Ovary (tissue), 9 donors: ENCODE results near the gene PPIL6. TPM values are rescaled to one million over a fixed set of nuclear protein-coding genes. Genes with fewer than 3 reads are reported as not detected.

Source experiments
- DNase-seq, 5 donors: peaks; one replicate each; pipeline ENCODE4 v3.0.0-alpha.2; 2019 to 2020
- H3K27ac ChIP-seq, 2 donors: fragments of 200-600 bp; one replicate each; pipeline versions ENCODE4 v1.5.1 to v1.8.0; 2019 to 2022
- H3K27me3 ChIP-seq: fragments of 200-600 bp; one replicate; pipeline ENCODE4 v1.8.0; 2022
- H3K36me3 ChIP-seq: fragments of 200-600 bp; sonication (generic); one replicate; pipeline ENCODE4 v1.5.1; 2019
- H3K4me1 ChIP-seq: one replicate; pipeline ENCODE4 v1.8.1; 2013; ENCODE audit warnings: mild to moderate bottlenecking, moderate library complexity; ENCODE audit not compliant: insufficient read depth
- H3K4me3 ChIP-seq: fragments of 200-600 bp; sonication (generic); one replicate; pipeline ENCODE4 v1.5.1; 2017
- H3K9me3 ChIP-seq, 2 donors: fragments of 200-600 bp in 1 of 2; sonication (generic) in 1 of 2; one replicate each; pipeline versions ENCODE4 v1.5.1 to v1.8.1; 2013 to 2019; ENCODE audit warnings: mild to moderate bottlenecking in 1 of 2, moderate library complexity in 1 of 2
- CTCF ChIP-seq, 3 donors: fragments of 450-650 bp in 2 of 3; fragments of 200-600 bp in 1 of 3; IDR thresholded peaks; one replicate each; pipeline versions ENCODE4 v1.5.1 to v1.8.0; 2016 to 2022; ENCODE audit warnings: antibody characterized with exemption in 3 of 3, mild to moderate bottlenecking in 1 of 3
- EP300 ChIP-seq: sonication (generic); formaldehyde crosslinking; IDR thresholded peaks from one replicate; pipeline ENCODE4 v1.6.1; 2017; ENCODE audit warnings: antibody characterized with exemption
- POLR2A ChIP-seq: fragments of 450-650 bp; IDR thresholded peaks from one replicate; pipeline ENCODE4 v1.6.1; 2017; ENCODE audit warnings: antibody characterized with exemption, mild to moderate bottlenecking, moderate library complexity
- WGBS, 3 donors: extraction: QIAGEN DNeasy Blood & Tissue Kit in 1 of 3; methylation state at CpG; one replicate each; pipeline versions ENCODE4 v1.1.5 to v1.1.7; 2013 to 2017; 5-methylcytosine and 5-hydroxymethylcytosine counted together
- intact Hi-C, 4 donors: fragments of 100-400 bp; cut with DNase I; formaldehyde crosslinking; loops; one replicate each; pipeline versions ENCODE4 v1.11.0 to v1.15.1; 2022 to 2023
- polyA plus RNA-seq, 2 donors: library from polyadenylated mRNA; stranded (reverse); fragments of 200-250 nt in 1 of 2; fragments of 350-450 nt in 1 of 2; fragmentation: Illumina TruSeq in 1 of 2; extraction: RNeasy Lipid Tissue Mini Kit (QIAGEN cat#74804) in 1 of 2; gene quantifications; one replicate each; pipeline ENCODE4 v1.2.3, GENCODE V29; 2013 to 2014
- total RNA-seq, 7 donors: library from RNA; depleted of rRNA in 2 of 7; stranded (reverse); fragments of >200 nt in 2 of 7; fragmentation: NEBNext Ultra II Directional in 3 of 7; extraction: Animal tissue kit (Norgen Biotek cat#: 25700) in 3 of 7; gene quantifications; one replicate each; pipeline versions ENCODE4 v1.1.0 to v1.2.4, GENCODE V29; 2016 to 2023
- donor health status: DM: no; HTN: no; CAD: no; lungs with moderate emphysema.
- donor health status: DM: no; HTN: no; CAD: no.
- donor health status: Bipolar disorder and iron deficiency.
- donor health status: DM: yes; HTN: yes; CAD: no.
- donor health status: DM: no; HTN: no; CAD: no.
- donor health status: DM: yes; HTN: yes; CAD: no.

Gene PPIL6
- total and polyA plus RNA-seq, 9 donors = 6.3 to 29.8 (median 10.9) TPM

DNA sequence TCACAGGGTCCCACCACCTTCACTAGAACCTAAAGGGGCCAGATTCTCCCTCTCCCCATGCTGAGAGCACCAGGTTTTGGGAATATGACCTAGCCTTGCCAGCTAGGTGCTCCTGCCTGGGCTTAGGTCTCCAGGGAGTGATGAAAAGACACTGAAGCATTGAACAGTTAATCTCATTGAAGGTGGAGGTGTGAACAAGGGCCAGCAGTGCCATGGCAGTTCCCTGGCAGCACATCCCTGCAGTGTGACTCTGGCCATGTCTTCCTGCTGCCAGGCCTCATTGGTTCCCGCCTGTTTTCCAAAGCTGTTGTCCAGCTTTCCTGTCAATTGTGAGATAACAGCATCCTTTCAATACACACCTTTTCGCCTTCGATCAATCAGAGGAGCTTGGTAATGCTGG is 10.9 kb downstream of the PPIL6 start:
- no peaks in the 10 kb centered on the region for H3K27me3 ChIP-seq
- no peaks in the 10 kb centered on the region for H3K36me3 ChIP-seq
- H3K27ac ChIP-seq = no peak overlapping the region
- WGBS, 3 donors = 96 to 99% (median 98%) methylated on average over 3 of the region's 3 CpGs
- intact Hi-C loops = no loop called here
- no peak for TF ChIP-seq POLR2A
- no peak for TF ChIP-seq EP300
- TF ChIP-seq CTCF (IDR thresholded peaks at IDR 0.05) = no peak
- peaks cover 1% of the 10 kb centered on the region for H3K4me1 ChIP-seq
- no peaks in the 10 kb centered on the region for H3K9me3 ChIP-seq
- no peak for DNase-seq
- H3K4me3 ChIP-seq = no peak overlapping the region

DNA sequence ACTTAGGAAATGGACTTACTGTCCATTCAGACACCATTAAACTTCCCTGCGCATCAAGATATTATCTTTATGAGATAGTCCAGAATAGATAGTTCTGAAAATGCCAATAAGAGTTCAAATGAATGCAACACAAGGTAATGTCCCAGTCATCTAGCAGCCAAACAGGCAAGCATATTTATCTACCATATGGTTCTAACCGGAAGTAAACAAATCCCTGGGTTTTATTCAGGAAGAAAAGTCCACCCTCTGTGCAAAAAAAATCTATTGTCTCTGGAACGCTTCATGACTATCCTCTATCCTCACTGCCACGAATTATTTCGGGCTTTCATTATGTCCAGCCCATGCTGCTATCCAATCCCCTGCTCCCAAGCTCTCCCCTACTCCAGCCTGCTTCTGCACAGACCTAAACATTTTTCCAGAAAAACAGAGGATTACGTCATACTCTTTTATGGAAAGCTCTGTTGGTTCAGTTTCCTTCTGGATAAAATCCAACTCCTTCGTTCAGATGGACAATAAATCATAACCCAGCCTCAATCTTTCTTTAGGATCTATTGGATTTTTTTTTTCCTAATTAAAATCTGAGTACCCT is 11.4 kb downstream of the PPIL6 start:
- intact Hi-C loops = no loop called here
- no peaks in the 10 kb centered on the region for H3K9me3 ChIP-seq
- no peak for DNase-seq
- TF ChIP-seq POLR2A (no peak), EP300 (no peak), CTCF (IDR thresholded peaks at IDR 0.05) (no peak)
- no peaks in the 10 kb centered on the region for H3K36me3 ChIP-seq
- no peak overlapping the region for H3K27ac ChIP-seq
- no peaks in the 10 kb centered on the region for H3K27me3 ChIP-seq
- peaks cover 1% of the 10 kb centered on the region for H3K4me1 ChIP-seq
- no peak overlapping the region for H3K4me3 ChIP-seq
- 22 to 32% (median 23%) methylated on average over 7 of the region's 7 CpGs for WGBS, 3 donors

DNA sequence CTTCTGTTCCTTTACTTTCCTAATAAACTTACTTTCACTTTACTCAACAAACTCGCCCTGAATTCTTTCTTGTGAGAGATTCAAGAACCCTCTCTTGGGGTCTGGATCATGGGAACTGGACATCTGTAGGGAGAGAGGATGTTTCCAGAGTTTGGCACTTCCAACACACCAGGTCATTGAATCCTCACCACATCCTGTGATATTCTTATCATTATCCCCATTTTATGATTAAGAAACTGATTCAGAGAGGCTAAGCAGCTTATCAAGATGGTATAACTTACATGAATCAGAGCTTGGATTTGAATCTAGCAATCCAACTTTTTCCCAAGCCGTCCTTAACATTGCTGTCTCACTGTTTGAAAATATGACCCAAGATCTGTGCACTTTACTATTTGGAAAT is 15.5 kb downstream of the PPIL6 start:
- Histone ChIP-seq H3K27ac (no peak overlapping the region), H3K4me1 (peaks cover 1% of the 10 kb centered on the region), H3K4me3 (no peak overlapping the region), H3K36me3 (no peaks in the 10 kb centered on the region), H3K9me3 (no peaks in the 10 kb centered on the region), H3K27me3 (no peaks in the 10 kb centered on the region)
- WGBS, 3 donors = 85 to 90% (median 86%) methylated on average over 2 of the region's 2 CpGs
- intact Hi-C loops = no loop called here
- TF ChIP-seq EP300 (no peak), POLR2A (no peak), CTCF (IDR thresholded peaks at IDR 0.05) (no peak)
- no peak for DNase-seq

DNA sequence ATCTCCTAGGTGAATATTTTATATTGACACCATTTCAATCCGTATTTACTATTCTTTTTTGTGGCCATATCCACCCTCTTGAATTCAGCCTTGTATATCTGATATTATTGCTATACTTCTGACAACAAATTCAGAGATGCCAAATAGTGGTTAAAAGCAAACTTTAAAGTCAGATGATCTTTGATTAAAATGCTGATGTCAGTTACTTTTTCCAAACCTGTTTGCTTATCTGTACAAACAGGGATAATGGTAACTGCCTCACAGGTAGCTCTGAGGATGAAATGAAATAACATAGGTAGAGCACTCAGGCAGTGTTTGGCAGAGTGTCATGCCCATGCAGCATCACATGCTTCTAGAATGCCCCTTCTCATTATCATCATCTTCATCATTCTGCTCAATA is 19.2 kb downstream of the PPIL6 start:
- WGBS, 3 donors = 82 to 90% (median 88%) methylated on average over 1 of the region's 1 CpG
- intact Hi-C loops = no loop called here
- H3K4me3 ChIP-seq = no peak overlapping the region

More for the DNA sequence above, 19.2 kb downstream of the PPIL6 start:
- H3K27ac ChIP-seq = no peak overlapping the region
- no peaks in the 10 kb centered on the region for H3K36me3 ChIP-seq
- no peaks in the 10 kb centered on the region for H3K9me3 ChIP-seq
- TF ChIP-seq POLR2A (no peak), EP300 (no peak), CTCF (IDR thresholded peaks at IDR 0.05) (no peak)
- H3K27me3 ChIP-seq = no peaks in the 10 kb centered on the region
- no peak for DNase-seq
- no peaks in the 10 kb centered on the region for H3K4me1 ChIP-seq
